ENCODE results near the gene PMIS2. TPM values are rescaled to one million over a fixed set of nuclear protein-coding genes. Genes with fewer than 3 reads are reported as not detected.

PMIS2 gene
- total RNA-seq, 1 experiment from 2014 or later = not detected

Other genes with a start within 250 kb of the PMIS2 start
- gene FFAR1, start 238.3 kb upstream of the PMIS2 start, total RNA-seq (2014; rRNA removed; shearing (Covaris generic)) = not detected in 2 replicates
- not detected in 2 replicates for gene FFAR3, start 227.7 kb upstream of the PMIS2 start, total RNA-seq (2014; rRNA removed; shearing (Covaris generic))
- not detected in 2 replicates for gene GPR42, start 215.1 kb upstream of the PMIS2 start, total RNA-seq (2014; rRNA removed; shearing (Covaris generic))
- not detected in 2 replicates for gene FFAR2, start 137.9 kb upstream of the PMIS2 start, total RNA-seq (2014; rRNA removed; shearing (Covaris generic))
- not detected in 2 replicates for gene KRTDAP, start 95.7 kb upstream of the PMIS2 start, total RNA-seq (2014; rRNA removed; shearing (Covaris generic))
- not detected in 2 replicates for gene DMKN, start 72.5 kb upstream of the PMIS2 start, total RNA-seq (2014; rRNA removed; shearing (Covaris generic))
- gene SBSN, start 57.9 kb upstream of the PMIS2 start, total RNA-seq (2014; rRNA removed; shearing (Covaris generic)) = not detected in 2 replicates
- not detected in 2 replicates for gene GAPDHS, start 52.7 kb upstream of the PMIS2 start, total RNA-seq (2014; rRNA removed; shearing (Covaris generic))
- gene TMEM147, start 40.5 kb upstream of the PMIS2 start, total RNA-seq (2014; rRNA removed; shearing (Covaris generic)) = 79.8 and 83.5 TPM in 2 replicates
- not detected in 2 replicates for gene ATP4A, start 22.5 kb upstream of the PMIS2 start, total RNA-seq (2014; rRNA removed; shearing (Covaris generic))
- gene HAUS5, start 26.6 kb downstream of the PMIS2 start, total RNA-seq (2014; rRNA removed; shearing (Covaris generic)) = 10.2 and 15.2 TPM in 2 replicates
- 106 and 151 TPM in 2 replicates for gene RBM42, start 42.9 kb downstream of the PMIS2 start, total RNA-seq (2014; rRNA removed; shearing (Covaris generic))
- gene ETV2, start 55.6 kb downstream of the PMIS2 start, total RNA-seq (2014; rRNA removed; shearing (Covaris generic)) = 0.82 and 9.0 TPM in 2 replicates
- gene COX6B1, start 62.1 kb downstream of the PMIS2 start, total RNA-seq (2014; rRNA removed; shearing (Covaris generic)) = 364 and 463 TPM in 2 replicates
- gene UPK1A, start 80.3 kb downstream of the PMIS2 start, total RNA-seq (2014; rRNA removed; shearing (Covaris generic)) = not detected in 2 replicates
- gene ZBTB32, start 118.4 kb downstream of the PMIS2 start, total RNA-seq (2014; rRNA removed; shearing (Covaris generic)) = not detected in 2 replicates
- 4.9 and 7.4 TPM in 2 replicates for gene KMT2B, start 131.8 kb downstream of the PMIS2 start, total RNA-seq (2014; rRNA removed; shearing (Covaris generic))
- 3.7 and 8.5 TPM in 2 replicates for gene IGFLR1, start 156.3 kb downstream of the PMIS2 start, total RNA-seq (2014; rRNA removed; shearing (Covaris generic))
- gene U2AF1L4, start 159.2 kb downstream of the PMIS2 start, total RNA-seq (2014; rRNA removed; shearing (Covaris generic)) = 4.8 and 17.6 TPM in 2 replicates
- 16.6 and 28.7 TPM in 2 replicates for gene PSENEN, start 159.5 kb downstream of the PMIS2 start, total RNA-seq (2014; rRNA removed; shearing (Covaris generic))
- gene LIN37, start 162.4 kb downstream of the PMIS2 start, total RNA-seq (2014; rRNA removed; shearing (Covaris generic)) = 7.1 and 12.4 TPM in 2 replicates
- not detected in 2 replicates for gene HSPB6, start 170.9 kb downstream of the PMIS2 start, total RNA-seq (2014; rRNA removed; shearing (Covaris generic))
- 7.3 and 8.8 TPM in 2 replicates for gene PROSER3, start 172.0 kb downstream of the PMIS2 start, total RNA-seq (2014; rRNA removed; shearing (Covaris generic))
- gene ARHGAP33, start 189.4 kb downstream of the PMIS2 start, total RNA-seq (2014; rRNA removed; shearing (Covaris generic)) = 3.7 and 4.6 TPM in 2 replicates
- gene PRODH2, start 226.7 kb downstream of the PMIS2 start, total RNA-seq (2014; rRNA removed; shearing (Covaris generic)) = not detected in 2 replicates